Smooth muscle cell (in vitro differentiated cells): Measurements from ENCODE around the gene CPNE4. TPM values are rescaled to one million over a fixed set of nuclear protein-coding genes. Genes with fewer than 3 reads are reported as not detected.

ENCODE experiments used
- DNase-seq: peaks from one replicate; lab custom pipeline; 2025; ENCODE audit not compliant: unreplicated experiment; lab: John Stamatoyannopoulos, UW
- H2AFZ ChIP-seq: fragments of 200-600 bp; sonication (generic); 2 replicates; pipeline ENCODE4 v1.6.0; 2016; ENCODE audit warnings: antibody characterized with exemption, low read depth, mild to moderate bottlenecking
- H3F3A ChIP-seq: fragments of 200-600 bp; sonication (generic); 2 replicates; pipeline ENCODE4 v1.6.0; 2017; ENCODE audit warnings: antibody characterized with exemption, low read depth
- H3K27ac ChIP-seq: fragments of 200-600 bp; sonication (generic); 2 replicates; pipeline ENCODE4 v1.5.1; 2016; ENCODE audit warnings: low read depth, mild to moderate bottlenecking
- H3K27me3 ChIP-seq: fragments of 200-600 bp; sonication (generic); 2 replicates; pipeline ENCODE4 v1.6.1; 2016; ENCODE audit warnings: low read depth, mild to moderate bottlenecking
- H3K36me3 ChIP-seq: fragments of 200-600 bp; sonication (generic); 2 replicates; pipeline ENCODE4 v1.5.1; 2016; ENCODE audit warnings: low read depth
- H3K4me1 ChIP-seq: fragments of 200-600 bp; sonication (generic); 2 replicates; pipeline ENCODE4 v1.5.1; 2016; ENCODE audit warnings: low read depth
- H3K4me2 ChIP-seq: fragments of 200-600 bp; sonication (generic); 2 replicates; pipeline ENCODE4 v1.6.0; 2016; ENCODE audit warnings: mild to moderate bottlenecking
- H3K4me3 ChIP-seq: fragments of 200-600 bp; sonication (generic); 2 replicates; pipeline ENCODE4 v1.5.1; 2016; ENCODE audit warnings: mild to moderate bottlenecking
- H3K79me2 ChIP-seq: fragments of 200-600 bp; sonication (generic); 2 replicates; pipeline ENCODE4 v1.6.0; 2016; ENCODE audit warnings: low read depth, mild to moderate bottlenecking
- H3K9ac ChIP-seq: fragments of 200-600 bp; sonication (generic); 2 replicates; pipeline ENCODE4 v1.6.0; 2016; ENCODE audit warnings: low read depth
- H3K9me3 ChIP-seq: fragments of 200-600 bp; sonication (generic); replicated peaks from 2 replicates; pipeline ENCODE4 v1.5.1; 2016; ENCODE audit warnings: low read depth
- H4K20me1 ChIP-seq: fragments of 200-600 bp; sonication (generic); 2 replicates; pipeline ENCODE4 v1.6.0; 2016; ENCODE audit warnings: low read depth
- WGBS: methylation state at CpG from one replicate; pipeline ENCODE4 v1.1.7; 2016; ENCODE audit warnings: low lambda C conversion rate; 5-methylcytosine and 5-hydroxymethylcytosine counted together
- polyA plus RNA-seq: library from polyadenylated mRNA; unstranded; fragments of >200 nt; fragmentation: Nextera tagmentation; extraction: Ambion mirVana; gene quantifications from 2 replicates; pipeline ENCODE4 v1.2.1, GENCODE V29; 2016
- total RNA-seq: library from RNA; depleted of rRNA; stranded (reverse); fragments of >200 nt; gene quantifications from 2 replicates; pipeline ENCODE4 v1.2.3, GENCODE V29; 2014
- TF ChIP-seq, protein P1 (sequence below): fragments of 200-600 bp; sonication (generic); IDR thresholded peaks from 2 replicates; pipeline ENCODE4 v1.5.1; 2017; ENCODE audit warnings: borderline replicate concordance, mild to moderate bottlenecking, antibody characterized with exemption; ENCODE audit not compliant: insufficient read depth, poor library complexity, severe bottlenecking

The CPNE4 gene
- total and polyA plus RNA-seq, 2 experiments from 2014 or later: 0.05 to 1.6 TPM

DNA sequence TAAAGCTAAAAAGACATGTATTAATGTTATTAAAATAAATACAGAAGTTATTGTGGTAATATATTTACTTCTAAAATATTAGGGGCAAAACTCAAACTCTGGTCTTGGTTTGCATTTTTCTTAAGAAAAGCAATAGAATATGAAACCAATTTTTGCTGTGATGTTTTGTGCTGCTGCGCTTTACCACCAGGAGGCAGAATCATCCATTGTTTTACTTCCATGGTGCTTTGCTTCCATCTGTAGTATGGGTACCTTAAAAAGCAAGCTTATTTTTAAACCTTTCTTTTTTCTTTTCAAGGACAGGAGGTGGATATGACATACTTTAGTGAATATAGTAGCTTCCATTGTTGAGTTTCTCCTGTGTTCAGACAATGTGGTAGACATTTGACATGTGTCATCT is 485.5 kb downstream of the CPNE4 start:
- H3K4me3 ChIP-seq: no peak overlapping the region
- H3K36me3 ChIP-seq: no peaks in the 10 kb centered on the region
- no peaks in the 10 kb centered on the region for H3K9me3 ChIP-seq
- peaks cover 7% of the 10 kb centered on the region for H3K27me3 ChIP-seq
- TF ChIP-seq, protein P1, sequence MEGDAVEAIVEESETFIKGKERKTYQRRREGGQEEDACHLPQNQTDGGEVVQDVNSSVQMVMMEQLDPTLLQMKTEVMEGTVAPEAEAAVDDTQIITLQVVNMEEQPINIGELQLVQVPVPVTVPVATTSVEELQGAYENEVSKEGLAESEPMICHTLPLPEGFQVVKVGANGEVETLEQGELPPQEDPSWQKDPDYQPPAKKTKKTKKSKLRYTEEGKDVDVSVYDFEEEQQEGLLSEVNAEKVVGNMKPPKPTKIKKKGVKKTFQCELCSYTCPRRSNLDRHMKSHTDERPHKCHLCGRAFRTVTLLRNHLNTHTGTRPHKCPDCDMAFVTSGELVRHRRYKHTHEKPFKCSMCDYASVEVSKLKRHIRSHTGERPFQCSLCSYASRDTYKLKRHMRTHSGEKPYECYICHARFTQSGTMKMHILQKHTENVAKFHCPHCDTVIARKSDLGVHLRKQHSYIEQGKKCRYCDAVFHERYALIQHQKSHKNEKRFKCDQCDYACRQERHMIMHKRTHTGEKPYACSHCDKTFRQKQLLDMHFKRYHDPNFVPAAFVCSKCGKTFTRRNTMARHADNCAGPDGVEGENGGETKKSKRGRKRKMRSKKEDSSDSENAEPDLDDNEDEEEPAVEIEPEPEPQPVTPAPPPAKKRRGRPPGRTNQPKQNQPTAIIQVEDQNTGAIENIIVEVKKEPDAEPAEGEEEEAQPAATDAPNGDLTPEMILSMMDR: peak; percentile 36
- no peaks in the 10 kb centered on the region for H3F3A ChIP-seq
- no peaks in the 10 kb centered on the region for H4K20me1 ChIP-seq
- H3K4me1 ChIP-seq: no peaks in the 10 kb centered on the region
- WGBS: 94% methylated on average over 1 of the region's 1 CpG
- H3K9ac ChIP-seq: no peak overlapping the region
- H3K79me2 ChIP-seq: no peaks in the 10 kb centered on the region
- no peak for DNase-seq
- H3K27ac ChIP-seq: no peak overlapping the region
- no peak overlapping the region for H3K4me2 ChIP-seq
- no peak overlapping the region for H2AFZ ChIP-seq

DNA sequence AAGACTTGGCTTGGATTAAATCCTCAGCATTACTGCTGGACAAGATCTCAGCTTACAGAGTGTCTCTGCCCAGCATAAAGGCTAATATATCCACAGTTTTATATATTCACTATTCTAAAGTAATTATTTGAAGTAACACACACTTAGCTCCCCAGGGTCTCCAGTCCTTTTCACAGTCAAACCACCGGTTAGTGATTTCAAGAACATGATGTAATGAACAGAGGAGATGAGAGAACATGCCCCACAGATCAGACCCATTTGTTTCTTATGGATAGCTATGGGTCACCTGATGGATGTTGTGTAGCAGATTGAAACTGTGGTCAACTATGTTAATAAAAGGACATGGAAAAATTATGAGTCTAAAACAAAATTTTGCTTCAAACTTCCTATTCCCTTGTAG is 487.2 kb downstream of the CPNE4 start:
- TF ChIP-seq, protein P1: no peak
- Histone ChIP-seq H3K4me1 (peaks cover 3% of the 10 kb centered on the region), H3K9me3 (no peaks in the 10 kb centered on the region), H3K79me2 (no peaks in the 10 kb centered on the region), H4K20me1 (no peaks in the 10 kb centered on the region), H3K4me2 (no peak overlapping the region), H2AFZ (no peak overlapping the region), H3F3A (no peaks in the 10 kb centered on the region), H3K27me3 (peaks cover 5% of the 10 kb centered on the region), H3K36me3 (no peaks in the 10 kb centered on the region), H3K4me3 (no peak overlapping the region), H3K9ac (no peak overlapping the region), H3K27ac (no peak overlapping the region)
- WGBS: 94% methylated on average over 1 of the region's 1 CpG
- DNase-seq: no peak

- no peaks in the 10 kb centered on the region for H3K36me3 ChIP-seq
- peaks cover 3% of the 10 kb centered on the region for H3K4me1 ChIP-seq
- H3K9me3 ChIP-seq: no peaks in the 10 kb centered on the region
- no peaks in the 10 kb centered on the region for H4K20me1 ChIP-seq
- no peak overlapping the region for H3K4me2 ChIP-seq
- H3K27ac ChIP-seq: no peak overlapping the region
- H2AFZ ChIP-seq: no peak overlapping the region
- H3K79me2 ChIP-seq: no peaks in the 10 kb centered on the region
- no peak overlapping the region for H3K9ac ChIP-seq
- no peak for DNase-seq
- no peaks in the 10 kb centered on the region for H3F3A ChIP-seq
- H3K4me3 ChIP-seq: no peak overlapping the region
- no peaks in the 10 kb centered on the region for H3K27me3 ChIP-seq
- TF ChIP-seq, protein P1: no peak
Measured at GRCh38 chr3:131546441-131546840, 488.4 kb downstream of the CPNE4 start.

DNA sequence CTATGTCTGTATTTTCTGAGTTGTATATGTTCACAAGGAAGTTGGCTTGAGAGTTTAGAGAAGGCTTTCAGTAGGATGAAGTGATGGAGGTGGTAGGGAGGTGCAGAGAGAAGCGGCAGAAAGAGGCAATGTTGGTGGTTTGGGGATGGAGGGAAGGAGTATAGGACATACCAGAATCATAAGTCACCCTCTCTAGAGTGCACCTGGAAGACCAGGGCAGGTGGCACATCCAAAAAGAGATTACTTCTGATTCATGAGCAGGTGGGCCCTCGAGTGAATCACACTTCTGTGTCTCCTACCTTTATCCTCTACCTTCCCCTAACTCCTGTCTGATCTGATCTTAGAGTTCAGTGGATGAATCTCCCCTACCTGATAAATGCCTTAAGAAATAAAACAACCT is 490.3 kb downstream of the CPNE4 start:
- Histone ChIP-seq H3F3A (no peaks in the 10 kb centered on the region), H3K27me3 (no peaks in the 10 kb centered on the region), H3K9me3 (no peaks in the 10 kb centered on the region), H2AFZ (no peak overlapping the region), H3K79me2 (no peaks in the 10 kb centered on the region), H3K36me3 (no peaks in the 10 kb centered on the region), H4K20me1 (no peaks in the 10 kb centered on the region), H3K27ac (no peak overlapping the region), H3K9ac (no peak overlapping the region), H3K4me1 (peaks cover 3% of the 10 kb centered on the region), H3K4me3 (no peak overlapping the region), H3K4me2 (no peak overlapping the region)
- WGBS: 100% methylated on average over 2 of the region's 2 CpGs
- DNase-seq: no peak
- TF ChIP-seq, protein P1: no peak
